Coronary artery (tissue), 2 donors: Measurements from ENCODE around the gene SF3B2.
"Not testable (repeated sequence)": the region's sequence is repeated elsewhere in the genome, so short reads cannot be mapped to it uniquely, and the experiment has no call there.

ENCODE experiments used
- DNase-seq: peaks from one replicate; pipeline ENCODE4 v3.0.0-alpha.2; 2017; ENCODE audit warnings: low spot score
- H3K27ac ChIP-seq, 2 donors: fragments of 200-600 bp; sonication (generic); one replicate each; pipeline ENCODE4 v1.5.1; 2016 to 2019
- H3K4me3 ChIP-seq: fragments of 200-600 bp; sonication (generic); 2 replicates; pipeline ENCODE4 v1.5.1; 2016; ENCODE audit warnings: mild to moderate bottlenecking, moderate library complexity
- CTCF ChIP-seq: fragments of 200-600 bp; sonication (generic); IDR thresholded peaks from one replicate; pipeline ENCODE4 v1.5.1; 2019; ENCODE audit warnings: antibody characterized with exemption

Gene SF3B2

GRCh38 chr11:66111158-66111557, 59.0 kb downstream of the SF3B2 start:
- no peak for TF ChIP-seq CTCF
- H3K4me3 ChIP-seq, result no peak overlapping the region
- DNase-seq, result no peak
- H3K27ac ChIP-seq, result no peak overlapping the region

- Histone ChIP-seq H3K4me3 (no peak overlapping the region), H3K27ac (no peak overlapping the region)
- TF ChIP-seq CTCF, result no peak
- DNase-seq, result no peak
Observed at GRCh38 chr11:66112041-66112491, 59.9 kb downstream of the SF3B2 start.

GRCh38 chr11:66112601-66113499, 60.7 kb downstream of the SF3B2 start:
- H3K27ac ChIP-seq, result no peak overlapping the region
- H3K4me3 ChIP-seq, result no peak overlapping the region
- no peak for TF ChIP-seq CTCF
- DNase-seq, result no peak

DNA sequence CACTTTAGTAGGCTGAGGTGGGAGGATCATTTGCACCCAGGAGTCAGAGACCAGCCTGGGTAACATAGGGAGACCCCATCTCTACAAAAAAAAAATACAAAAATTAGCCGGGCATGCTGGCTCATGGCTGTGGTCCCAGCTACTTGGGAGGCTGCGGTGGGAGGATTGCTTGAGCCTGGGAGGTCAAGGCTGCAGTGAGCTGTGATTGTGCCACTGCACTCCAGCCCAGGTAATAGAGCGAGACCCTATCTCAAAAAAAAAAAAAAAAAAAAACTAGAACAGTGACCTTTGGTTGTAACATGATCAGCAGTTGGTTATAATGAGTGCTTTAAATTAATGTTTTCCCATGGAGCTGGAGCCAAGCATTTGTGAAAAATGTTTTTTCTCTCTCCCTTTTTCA, 62.8 kb downstream of the SF3B2 start:
- DNase-seq, H3K27ac ChIP-seq, H3K4me3 ChIP-seq: not testable (repeated sequence)

- no peak for TF ChIP-seq CTCF
- no peak for DNase-seq
- Histone ChIP-seq H3K4me3 (no peak overlapping the region), H3K27ac (no peak overlapping the region)
Observed at GRCh38 chr11:66115638-66116301, 63.6 kb downstream of the SF3B2 start.

DNA sequence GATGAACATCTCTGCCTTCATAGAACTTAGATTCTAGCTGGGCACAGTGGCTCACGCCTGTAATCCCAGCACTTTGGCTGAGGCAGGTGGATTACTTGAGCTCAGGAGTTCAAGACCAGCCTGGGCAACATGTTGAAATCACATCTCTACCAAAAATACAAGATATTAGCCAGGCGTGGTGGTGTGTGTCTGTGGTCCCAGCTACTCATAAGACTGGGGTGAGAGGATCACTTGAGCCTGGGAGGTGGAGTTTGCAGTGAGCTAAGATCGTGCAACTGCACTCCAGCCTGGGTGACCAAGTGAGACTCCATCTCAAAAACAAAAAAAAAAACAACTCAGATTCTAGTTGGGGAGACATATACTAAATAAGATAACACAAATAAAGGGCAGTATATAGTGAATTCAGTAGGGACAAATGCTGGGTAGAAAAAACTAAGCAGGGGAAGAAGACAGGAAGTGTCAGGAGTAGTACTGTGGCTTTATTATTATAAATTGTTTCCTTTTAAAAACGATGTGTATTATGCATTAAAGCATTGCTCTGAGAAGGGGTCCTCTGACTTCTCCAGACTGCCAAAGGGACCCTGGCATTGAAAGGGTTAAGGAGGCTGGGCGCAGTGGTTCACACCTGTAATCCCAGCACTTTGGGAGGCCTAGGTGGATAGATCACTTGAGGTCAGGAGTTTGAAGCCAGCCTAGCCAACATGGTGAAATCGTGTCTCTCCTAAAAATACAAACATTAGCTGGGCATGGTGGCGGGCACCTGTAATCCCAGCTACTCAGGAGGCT, 64.6 kb downstream of the SF3B2 start:
- no peak for TF ChIP-seq CTCF
- no peak for DNase-seq
- Histone ChIP-seq H3K4me3 (no peak overlapping the region), H3K27ac (no peak overlapping the region)

DNA sequence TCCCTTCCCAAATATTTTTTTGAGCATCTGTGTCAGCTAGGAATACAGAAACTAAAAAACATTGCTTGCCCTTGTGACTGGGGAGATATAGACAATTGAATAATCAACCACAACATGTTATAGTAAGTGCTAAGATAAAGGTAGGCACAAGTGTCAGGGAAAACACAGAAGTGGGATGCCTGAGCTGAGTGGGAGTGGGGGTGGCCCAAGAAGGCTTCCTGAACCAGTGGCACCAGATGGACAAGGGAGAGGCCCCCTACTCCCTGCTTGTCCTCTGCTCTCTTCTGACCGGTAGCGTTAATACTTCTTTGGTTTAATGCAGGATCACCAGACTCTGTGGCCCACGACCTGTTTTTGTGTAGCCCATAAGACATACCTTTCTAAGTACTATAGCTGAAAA, 66.7 kb downstream of the SF3B2 start:
- TF ChIP-seq CTCF, result no peak
- H3K27ac ChIP-seq, result peak overlapping the region in 1 of 2 donors; percentile 75
- no peak for DNase-seq

More for the DNA sequence above, 66.7 kb downstream of the SF3B2 start:
- H3K4me3 ChIP-seq, result no peak overlapping the region
